ENCODE measurements around the gene HIPK1. TPM values are rescaled to one million over a fixed set of nuclear protein-coding genes. Genes with fewer than 3 reads are reported as not detected.

HIPK1 gene
- total and polyA plus RNA-seq, 2 experiments from 2014 or later: 7.6 to 23.6 TPM

DNA sequence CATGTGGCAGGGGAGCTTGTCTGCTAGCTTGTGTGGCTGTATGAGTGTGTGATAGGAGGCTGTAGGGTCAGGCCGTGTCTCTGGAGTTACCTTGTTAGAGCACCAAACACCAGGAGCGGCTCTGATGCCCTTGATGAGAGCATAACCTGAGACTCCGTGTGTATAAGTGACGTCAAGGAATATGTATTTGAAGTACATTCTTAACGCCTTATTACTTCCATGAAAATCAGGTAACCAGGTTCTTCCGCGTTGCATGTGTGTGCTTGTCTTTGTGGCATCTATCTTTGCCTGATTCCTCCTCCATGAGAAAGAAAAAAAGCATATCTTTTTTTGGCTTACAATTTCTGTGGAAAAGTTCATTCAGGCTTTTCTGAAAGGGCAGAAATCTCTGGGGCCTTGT lies 54.7 kb downstream of the HIPK1 start:
- in situ Hi-C loops (cut with MboI): loop anchor here (25.0 kb wide), 1 partner anchor 303 kb away; no protein-coding TSS in a partner anchor
- no peaks in the 10 kb centered on the region for H3K9me3 ChIP-seq (ENCODE audit: low read depth)
- no peaks in the 10 kb centered on the region for H4K20me1 ChIP-seq (ENCODE audit: insufficient read depth)
- WGBS, 2 experiments (ENCODE audit: low coverage in 1 of 2, low lambda C conversion rate in 2 of 2, missing lambda C conversion rate in 2 of 2): 76 to 79% methylated on average over 7 of the region's 7 CpGs
- no peaks in the 10 kb centered on the region for H3K36me3 ChIP-seq (ENCODE audit: low read depth)
- H2AFZ ChIP-seq: 0 out of 2 replicates have a peak overlapping the region, but pooled peaks have one; percentile 68
- peaks cover 36% of the 10 kb centered on the region for H3F3A ChIP-seq (ENCODE audit: insufficient read depth)
- H3K4me1 ChIP-seq (ENCODE audit: insufficient read depth): peaks cover 47% of the 10 kb centered on the region
- no peak overlapping the region for H3K4me3 ChIP-seq
- peaks cover 20% of the 10 kb centered on the region for H3K79me2 ChIP-seq (ENCODE audit: insufficient read depth)
- H3K27me3 ChIP-seq (replicated peaks; ENCODE audit: insufficient read depth): no peaks in the 10 kb centered on the region
- no peak overlapping the region for H3K9ac ChIP-seq
- H3K9me2 ChIP-seq (ENCODE audit: insufficient read depth): no peaks in the 10 kb centered on the region
- no peak overlapping the region for H3K27ac ChIP-seq
- DNase-seq: no peak
- H3K4me2 ChIP-seq (ENCODE audit: unreplicated experiment): no peak overlapping the region
- no peak for TF ChIP-seq EZH2 (IDR thresholded peaks at IDR 0.05; ENCODE audit: insufficient read depth, poor library complexity, severe bottlenecking)
- no peak for TF ChIP-seq EZH2phosphoT487 (IDR thresholded peaks at IDR 0.05; ENCODE audit: insufficient read depth, low read depth)

DNA sequence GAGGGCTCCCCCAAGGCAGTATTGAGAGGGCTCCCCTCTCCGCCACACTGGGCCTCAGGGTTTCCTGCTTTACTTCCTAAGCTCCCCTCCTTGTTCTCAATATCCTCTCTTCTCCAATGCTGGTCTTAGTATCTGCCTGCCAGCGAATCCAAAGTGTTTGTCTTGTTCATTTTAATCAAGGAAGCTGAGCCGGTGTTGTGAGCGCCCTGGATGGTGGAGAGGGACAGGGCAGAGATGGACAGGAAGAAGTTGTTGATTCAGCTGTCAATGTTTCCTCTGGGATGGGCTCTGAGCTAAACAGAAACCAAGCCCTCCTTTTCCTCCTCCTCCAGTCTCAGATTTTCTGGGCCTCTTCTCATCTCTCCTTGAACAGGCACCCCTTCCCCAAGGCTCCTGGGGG lies 55.6 kb downstream of the HIPK1 start:
- H3K9ac ChIP-seq: no peak overlapping the region
- peaks cover 20% of the 10 kb centered on the region for H3K79me2 ChIP-seq (ENCODE audit: insufficient read depth)
- no peak overlapping the region for H2AFZ ChIP-seq
- no peak overlapping the region for H3K27ac ChIP-seq
- no peak for DNase-seq
- no peaks in the 10 kb centered on the region for H3K36me3 ChIP-seq (ENCODE audit: low read depth)
- H3K9me2 ChIP-seq (ENCODE audit: insufficient read depth): no peaks in the 10 kb centered on the region
- H3K27me3 ChIP-seq (replicated peaks; ENCODE audit: insufficient read depth): no peaks in the 10 kb centered on the region
- TF ChIP-seq EZH2phosphoT487 (IDR thresholded peaks at IDR 0.05; ENCODE audit: insufficient read depth, low read depth) (no peak), EZH2 (IDR thresholded peaks at IDR 0.05; ENCODE audit: insufficient read depth, poor library complexity, severe bottlenecking) (no peak)
- H3K4me2 ChIP-seq (ENCODE audit: unreplicated experiment): no peak overlapping the region
- no peaks in the 10 kb centered on the region for H3K9me3 ChIP-seq (ENCODE audit: low read depth)
- no peaks in the 10 kb centered on the region for H4K20me1 ChIP-seq (ENCODE audit: insufficient read depth)
- H3K4me3 ChIP-seq: no peak overlapping the region
- in situ Hi-C loops (cut with MboI): loop anchor here (25.0 kb wide), 1 partner anchor 303 kb away; no protein-coding TSS in a partner anchor
- H3K4me1 ChIP-seq (ENCODE audit: insufficient read depth): peaks cover 44% of the 10 kb centered on the region
- 60 to 63% methylated on average over 4 of the region's 4 CpGs for WGBS, 2 experiments (ENCODE audit: low coverage in 1 of 2, low lambda C conversion rate in 2 of 2, missing lambda C conversion rate in 2 of 2)
- peaks cover 33% of the 10 kb centered on the region for H3F3A ChIP-seq (ENCODE audit: insufficient read depth)

DNA sequence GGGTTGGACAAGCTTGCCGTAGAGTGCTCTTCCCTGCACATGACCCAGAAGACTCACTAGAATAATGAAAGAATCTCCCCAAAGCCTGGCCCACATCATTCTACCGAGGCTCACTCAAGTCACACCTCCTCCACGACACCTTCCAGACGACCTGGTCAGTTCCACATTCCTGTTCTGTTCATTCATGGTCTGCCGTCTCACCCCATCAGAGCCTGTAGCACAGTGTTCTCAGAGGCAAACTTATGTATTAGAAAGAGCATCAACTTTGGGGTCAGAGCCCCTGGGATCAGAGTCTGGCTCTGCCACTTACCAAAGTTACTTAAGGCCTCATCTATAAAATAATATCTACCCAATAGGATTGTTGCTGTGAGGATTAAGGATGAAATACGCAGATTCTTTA lies 57.7 kb downstream of the HIPK1 start:
- Histone ChIP-seq H2AFZ (no peak overlapping the region), H3K27me3 (replicated peaks; ENCODE audit: insufficient read depth) (no peaks in the 10 kb centered on the region), H3K9me3 (ENCODE audit: low read depth) (no peaks in the 10 kb centered on the region), H3K27ac (no peak overlapping the region), H3K4me2 (ENCODE audit: unreplicated experiment) (no peak overlapping the region), H3K36me3 (ENCODE audit: low read depth) (no peaks in the 10 kb centered on the region), H3K4me1 (ENCODE audit: insufficient read depth) (peaks cover 23% of the 10 kb centered on the region), H3K9me2 (ENCODE audit: insufficient read depth) (no peaks in the 10 kb centered on the region), H3F3A (ENCODE audit: insufficient read depth) (peaks cover 16% of the 10 kb centered on the region), H3K4me3 (no peak overlapping the region), H3K79me2 (ENCODE audit: insufficient read depth) (no peaks in the 10 kb centered on the region), H3K9ac (no peak overlapping the region), H4K20me1 (ENCODE audit: insufficient read depth) (no peaks in the 10 kb centered on the region)
- WGBS, 2 experiments (ENCODE audit: low coverage in 1 of 2, low lambda C conversion rate in 2 of 2, missing lambda C conversion rate in 2 of 2): 73 to 77% methylated on average over 6 of the region's 6 CpGs
- in situ Hi-C loops (cut with MboI): loop anchor here (25.0 kb wide), 1 partner anchor 300 kb away; no protein-coding TSS in a partner anchor
- no peak for DNase-seq
- no peak for TF ChIP-seq EZH2 (IDR thresholded peaks at IDR 0.05; ENCODE audit: insufficient read depth, poor library complexity, severe bottlenecking)
- TF ChIP-seq EZH2phosphoT487 (IDR thresholded peaks at IDR 0.05; ENCODE audit: insufficient read depth, low read depth): no peak

DNA sequence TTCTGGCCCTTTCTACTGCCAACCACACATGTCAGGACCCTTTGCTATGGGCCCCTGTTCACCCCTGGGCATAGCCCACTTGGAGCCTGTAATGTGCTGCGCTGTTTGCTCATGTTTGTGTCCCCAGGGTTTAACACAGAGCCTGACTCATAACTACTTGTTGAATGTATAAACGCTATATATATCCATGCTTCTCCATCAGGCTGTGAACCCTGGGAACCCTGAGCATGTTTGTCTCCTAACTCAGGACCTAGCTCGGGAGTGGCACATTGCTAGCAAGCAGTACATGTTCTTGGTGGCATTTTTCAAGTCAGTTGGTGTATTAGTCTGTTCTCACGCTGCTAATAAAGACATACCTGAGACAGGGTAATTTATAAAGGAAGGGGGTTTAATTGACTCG lies 58.1 kb downstream of the HIPK1 start:
- H3K4me3 ChIP-seq: no peak overlapping the region
- no peak for DNase-seq
- no peak overlapping the region for H3K4me2 ChIP-seq (ENCODE audit: unreplicated experiment)
- no peaks in the 10 kb centered on the region for H3K79me2 ChIP-seq (ENCODE audit: insufficient read depth)
- peaks cover 18% of the 10 kb centered on the region for H3K4me1 ChIP-seq (ENCODE audit: insufficient read depth)
- TF ChIP-seq EZH2 (IDR thresholded peaks at IDR 0.05; ENCODE audit: insufficient read depth, poor library complexity, severe bottlenecking) (no peak), EZH2phosphoT487 (IDR thresholded peaks at IDR 0.05; ENCODE audit: insufficient read depth, low read depth) (no peak)
- 84 to 86% methylated on average over 5 of the region's 5 CpGs for WGBS, 2 experiments (ENCODE audit: low coverage in 1 of 2, low lambda C conversion rate in 2 of 2, missing lambda C conversion rate in 2 of 2)
- no peaks in the 10 kb centered on the region for H3K36me3 ChIP-seq (ENCODE audit: low read depth)
- in situ Hi-C loops (cut with MboI): loop anchor here (25.0 kb wide), 1 partner anchor 300 kb away; no protein-coding TSS in a partner anchor
- H3K27ac ChIP-seq: no peak overlapping the region
- H3K9ac ChIP-seq: no peak overlapping the region
- H3K9me3 ChIP-seq (ENCODE audit: low read depth): no peaks in the 10 kb centered on the region
- no peak overlapping the region for H2AFZ ChIP-seq
- no peaks in the 10 kb centered on the region for H3K27me3 ChIP-seq (replicated peaks; ENCODE audit: insufficient read depth)
- peaks cover 11% of the 10 kb centered on the region for H3F3A ChIP-seq (ENCODE audit: insufficient read depth)
- H3K9me2 ChIP-seq (ENCODE audit: insufficient read depth): no peaks in the 10 kb centered on the region
- no peaks in the 10 kb centered on the region for H4K20me1 ChIP-seq (ENCODE audit: insufficient read depth)
